Calu3 (cell line): ENCODE data around the gene ADGRA1. TPM values are rescaled to one million over a fixed set of nuclear protein-coding genes. Genes with fewer than 3 reads are reported as not detected.

Experiments used
- Bru-seq: library from RNA; stranded (reverse); fragments of 400-500 nt; gene quantifications from one replicate; lab custom pipeline; 2021; lab: Mats Ljungman, UMichigan
- BruChase-seq, 2 experiments: library from RNA; stranded (reverse); fragments of 400-500 nt; gene quantifications; one replicate each; lab custom pipeline; 2021; lab: Mats Ljungman, UMichigan
- BruUV-seq: library from RNA; stranded (reverse); fragments of 400-500 nt; replicated peaks from 2 replicates; lab custom pipeline; 2021; lab: Mats Ljungman, UMichigan
- CTCF ChIA-PET: fragments of 300-600 bp; sonication (Branson Sonifier 250); formaldehyde crosslinking; loops from one replicate; lab custom pipeline; 2022; ENCODE audit warnings: antibody characterized with exemption; lab: Charles Lee
- DNase-seq: peaks from one replicate; pipeline ENCODE4 v3.0.0; 2022
- H3K27ac Mint-ChIP-seq: one replicate; pipeline ENCODE4 v1.8.0; 2022; ENCODE audit warnings: mixed read lengths; ENCODE audit not compliant: unreplicated experiment
- H3K27me3 Mint-ChIP-seq: one replicate; pipeline ENCODE4 v1.8.0; 2022; ENCODE audit warnings: mixed read lengths; ENCODE audit not compliant: unreplicated experiment
- H3K36me3 Mint-ChIP-seq: one replicate; pipeline ENCODE4 v1.8.0; 2022; ENCODE audit warnings: mild to moderate bottlenecking, moderate library complexity, mixed read lengths; ENCODE audit not compliant: insufficient read depth, unreplicated experiment
- H3K4me1 Mint-ChIP-seq: one replicate; pipeline ENCODE4 v1.8.0; 2022; ENCODE audit warnings: mild to moderate bottlenecking, low read depth, mixed read lengths; ENCODE audit not compliant: unreplicated experiment
- H3K4me3 Mint-ChIP-seq: one replicate; pipeline ENCODE4 v1.8.0; 2022; ENCODE audit warnings: mild to moderate bottlenecking, low read depth, moderate library complexity, mixed read lengths; ENCODE audit not compliant: unreplicated experiment
- H3K9me3 Mint-ChIP-seq: one replicate; pipeline ENCODE4 v1.8.0; 2022; ENCODE audit warnings: low read depth, mixed read lengths; ENCODE audit not compliant: unreplicated experiment
- intact Hi-C: fragments of 100-400 bp; cut with micrococcal nuclease; formaldehyde crosslinking; loops from one replicate; pipeline ENCODE4 v1.10.0; 2022; ENCODE audit not compliant: unreplicated experiment
- long read RNA-seq: library from polyadenylated mRNA; stranded (forward); transcript quantifications from one replicate; pipeline ENCODE4 v2.0.0, GENCODE V29; 2022
- total RNA-seq: library from RNA; stranded (reverse); gene quantifications from 2 replicates; pipeline ENCODE4 v1.2.3, GENCODE V29; 2022
- TF ChIP-seq, protein P1 (sequence below): fragments of 200-600 bp; IDR thresholded peaks from one replicate; pipeline ENCODE4 v1.8.0; 2022; ENCODE audit warnings: antibody characterized with exemption; ENCODE audit not compliant: unreplicated experiment

Gene ADGRA1, protein sequence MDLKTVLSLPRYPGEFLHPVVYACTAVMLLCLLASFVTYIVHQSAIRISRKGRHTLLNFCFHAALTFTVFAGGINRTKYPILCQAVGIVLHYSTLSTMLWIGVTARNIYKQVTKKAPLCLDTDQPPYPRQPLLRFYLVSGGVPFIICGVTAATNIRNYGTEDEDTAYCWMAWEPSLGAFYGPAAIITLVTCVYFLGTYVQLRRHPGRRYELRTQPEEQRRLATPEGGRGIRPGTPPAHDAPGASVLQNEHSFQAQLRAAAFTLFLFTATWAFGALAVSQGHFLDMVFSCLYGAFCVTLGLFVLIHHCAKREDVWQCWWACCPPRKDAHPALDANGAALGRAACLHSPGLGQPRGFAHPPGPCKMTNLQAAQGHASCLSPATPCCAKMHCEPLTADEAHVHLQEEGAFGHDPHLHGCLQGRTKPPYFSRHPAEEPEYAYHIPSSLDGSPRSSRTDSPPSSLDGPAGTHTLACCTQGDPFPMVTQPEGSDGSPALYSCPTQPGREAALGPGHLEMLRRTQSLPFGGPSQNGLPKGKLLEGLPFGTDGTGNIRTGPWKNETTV
- not detected in 2 replicates for total RNA-seq
- not detected for Bru-seq, nascent RNA
- BruChase-seq, experiment 1, labeled RNA remaining after a 6-hour chase: percentile 2 among the genes with signal in this experiment
- percentile 2 among the genes with signal in this experiment for BruChase-seq, experiment 2, labeled RNA remaining after a 2-hour chase
- long read RNA-seq: 0 reads

DNA sequence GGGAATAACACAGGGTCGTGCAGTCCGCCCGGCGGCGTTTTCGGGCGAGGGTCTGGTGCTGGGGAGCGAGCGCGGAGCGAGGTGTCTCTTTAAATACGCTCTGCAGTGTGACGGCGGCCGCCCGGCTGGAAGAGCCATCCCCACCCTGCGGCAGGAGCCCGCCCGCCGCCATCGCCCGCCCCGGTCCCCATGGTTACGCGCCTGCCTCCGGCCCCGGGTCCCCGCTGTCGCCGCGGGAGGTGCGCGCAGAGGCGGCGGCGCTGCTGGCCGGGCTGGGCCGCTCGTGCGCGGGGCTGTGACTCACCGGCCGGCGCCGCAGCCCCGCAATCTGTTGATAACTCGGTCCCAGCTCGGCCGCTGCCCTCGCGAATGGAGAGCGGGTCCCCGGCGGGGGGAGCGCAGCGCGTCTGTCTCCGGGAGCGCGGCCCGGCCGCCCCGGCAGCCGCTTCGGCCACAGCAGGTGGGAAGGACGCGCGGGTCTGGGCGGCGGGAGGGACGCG, at the start of gene ADGRA1:
TSS of gene ADGRA1 (plus strand) at position 246 of the 500 bp plus-strand sequence. CDS start 986 bp downstream, outside the sequence.
- no peaks in the 10 kb centered on the region for H3K36me3 Mint-ChIP-seq
- no peaks in the 10 kb centered on the region for H3K9me3 Mint-ChIP-seq
- CTCF ChIA-PET: no interaction called here
- peak within 1 kb of the TSS; percentile 24 for H3K4me3 Mint-ChIP-seq
- TF ChIP-seq, protein P1, sequence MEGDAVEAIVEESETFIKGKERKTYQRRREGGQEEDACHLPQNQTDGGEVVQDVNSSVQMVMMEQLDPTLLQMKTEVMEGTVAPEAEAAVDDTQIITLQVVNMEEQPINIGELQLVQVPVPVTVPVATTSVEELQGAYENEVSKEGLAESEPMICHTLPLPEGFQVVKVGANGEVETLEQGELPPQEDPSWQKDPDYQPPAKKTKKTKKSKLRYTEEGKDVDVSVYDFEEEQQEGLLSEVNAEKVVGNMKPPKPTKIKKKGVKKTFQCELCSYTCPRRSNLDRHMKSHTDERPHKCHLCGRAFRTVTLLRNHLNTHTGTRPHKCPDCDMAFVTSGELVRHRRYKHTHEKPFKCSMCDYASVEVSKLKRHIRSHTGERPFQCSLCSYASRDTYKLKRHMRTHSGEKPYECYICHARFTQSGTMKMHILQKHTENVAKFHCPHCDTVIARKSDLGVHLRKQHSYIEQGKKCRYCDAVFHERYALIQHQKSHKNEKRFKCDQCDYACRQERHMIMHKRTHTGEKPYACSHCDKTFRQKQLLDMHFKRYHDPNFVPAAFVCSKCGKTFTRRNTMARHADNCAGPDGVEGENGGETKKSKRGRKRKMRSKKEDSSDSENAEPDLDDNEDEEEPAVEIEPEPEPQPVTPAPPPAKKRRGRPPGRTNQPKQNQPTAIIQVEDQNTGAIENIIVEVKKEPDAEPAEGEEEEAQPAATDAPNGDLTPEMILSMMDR: no peak
- no TSS peak for BruUV-seq
- H3K27me3 Mint-ChIP-seq: peaks cover 86% of the 10 kb centered on the region
- H3K4me1 Mint-ChIP-seq: no peaks in the 10 kb centered on the region
- intact Hi-C loops: no loop called here
- H3K27ac Mint-ChIP-seq: no peak within 1 kb of the TSS
- DNase-seq: peak; percentile 7

DNA sequence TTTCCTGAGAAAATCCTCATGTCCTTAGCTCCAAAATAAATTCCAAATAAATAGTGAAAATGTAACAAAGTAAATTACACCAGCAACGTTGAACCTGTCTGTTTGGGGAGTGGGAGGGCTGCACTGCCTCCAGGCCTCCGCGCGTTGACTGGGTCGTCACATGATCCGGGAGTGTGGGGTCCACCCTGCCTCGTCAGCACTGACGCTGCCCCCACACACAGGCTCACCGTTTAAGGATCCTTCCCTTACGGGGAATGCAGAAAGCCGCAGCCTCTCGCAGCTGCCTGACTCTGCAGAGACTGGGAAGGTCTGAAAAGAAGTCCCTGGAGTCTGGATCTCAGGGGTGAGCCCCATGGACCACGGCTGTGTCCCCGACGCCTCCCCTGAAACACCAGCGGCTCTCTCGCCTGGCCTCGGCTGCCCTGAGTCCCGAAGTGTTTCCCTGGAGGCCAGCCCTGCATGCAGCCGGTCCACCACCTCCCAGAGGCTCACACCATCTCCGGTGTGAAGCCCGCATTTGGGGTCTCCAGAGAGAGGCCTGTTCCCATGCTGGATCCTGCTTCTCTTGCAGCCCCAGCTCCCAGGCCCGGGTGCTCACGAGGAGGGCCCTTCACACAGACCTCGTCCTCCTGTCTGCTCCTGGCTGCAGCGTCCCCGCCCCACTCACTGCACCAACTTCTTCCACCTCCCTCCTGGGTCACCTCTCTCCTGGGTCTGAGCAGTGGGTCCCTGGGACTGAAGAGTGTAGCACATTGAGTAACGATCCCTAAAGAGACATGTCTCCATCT, 49.5 kb upstream of the ADGRA1 start:
- BruUV-seq: no TSS peak
- H3K27ac Mint-ChIP-seq: no peak overlapping the region
- TF ChIP-seq, protein P1: no peak
- no peak for DNase-seq
- no peaks in the 10 kb centered on the region for H3K4me1 Mint-ChIP-seq
- intact Hi-C loops: no loop called here
- peaks cover 66% of the 10 kb centered on the region for H3K27me3 Mint-ChIP-seq
- H3K9me3 Mint-ChIP-seq: no peaks in the 10 kb centered on the region
- no peaks in the 10 kb centered on the region for H3K36me3 Mint-ChIP-seq
- H3K4me3 Mint-ChIP-seq: no peak overlapping the region
- CTCF ChIA-PET: no interaction called here

DNA sequence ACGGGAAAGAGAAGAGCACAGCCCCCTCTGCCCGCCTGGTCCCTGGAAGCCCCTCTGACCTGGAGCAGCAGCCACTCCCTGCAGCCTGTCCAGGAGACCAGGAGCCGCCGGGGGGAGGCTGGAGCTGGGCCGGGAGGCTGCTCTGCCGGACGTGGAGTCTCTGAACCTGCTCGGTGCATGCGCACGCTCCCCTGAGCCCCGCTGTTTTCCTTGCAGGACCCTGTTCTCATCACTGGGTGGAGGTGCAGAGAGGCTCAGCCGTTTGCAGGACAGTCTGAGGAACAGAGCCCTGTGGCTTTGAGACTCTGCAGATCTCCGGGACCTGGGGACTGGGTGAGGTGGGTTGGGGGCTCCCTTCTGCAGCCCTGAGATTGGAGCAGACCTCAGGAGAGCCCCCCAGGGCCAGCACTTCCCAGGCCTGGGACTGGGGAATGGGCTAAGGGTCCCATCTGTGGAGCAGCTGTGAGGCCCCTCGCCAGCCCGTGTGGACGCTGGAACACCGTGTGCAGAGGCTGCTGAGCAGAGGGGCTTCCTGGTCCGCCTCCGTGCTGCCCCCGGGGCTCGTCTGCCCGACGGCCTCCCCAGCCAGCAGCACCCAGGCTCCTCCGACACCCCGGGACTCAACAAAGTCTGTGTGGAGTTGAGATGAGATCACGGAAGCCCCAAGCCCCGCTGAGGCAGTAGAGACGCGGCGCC, 48.5 kb upstream of the ADGRA1 start:
- Mint-ChIP-seq H3K36me3 (no peaks in the 10 kb centered on the region), H3K27me3 (peaks cover 57% of the 10 kb centered on the region), H3K4me3 (no peak overlapping the region), H3K9me3 (no peaks in the 10 kb centered on the region), H3K4me1 (no peaks in the 10 kb centered on the region), H3K27ac (no peak overlapping the region)
- CTCF ChIA-PET: no interaction called here
- TF ChIP-seq, protein P1: no peak
- DNase-seq: no peak
- BruUV-seq: no TSS peak
- intact Hi-C loops: no loop called here

DNA sequence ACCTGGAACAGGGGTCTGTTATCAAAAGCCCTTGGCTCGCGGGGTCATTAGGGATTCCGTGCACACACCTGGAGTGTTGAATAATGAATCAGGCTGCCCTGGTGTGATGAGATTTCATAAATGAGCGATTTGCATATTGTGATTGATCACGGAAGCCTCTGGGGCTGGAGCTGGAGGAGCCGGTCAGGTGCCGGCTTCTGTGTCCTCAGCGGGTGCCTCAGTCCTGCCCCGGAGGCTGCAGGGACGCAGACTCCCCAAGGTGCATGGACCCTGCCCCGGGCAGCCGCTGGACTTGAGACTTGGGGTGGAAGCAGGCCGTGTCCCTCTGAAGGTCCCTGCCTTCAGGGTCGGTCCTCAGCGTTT, 47.9 kb upstream of the ADGRA1 start:
- intact Hi-C loops: no loop called here
- TF ChIP-seq, protein P1: no peak
- H3K27ac Mint-ChIP-seq: no peak overlapping the region
- DNase-seq: no peak
- H3K27me3 Mint-ChIP-seq: peaks cover 57% of the 10 kb centered on the region
- H3K9me3 Mint-ChIP-seq: no peaks in the 10 kb centered on the region
- H3K4me1 Mint-ChIP-seq: no peaks in the 10 kb centered on the region
- no peak overlapping the region for H3K4me3 Mint-ChIP-seq
- BruUV-seq: no TSS peak
- CTCF ChIA-PET: no interaction called here
- no peaks in the 10 kb centered on the region for H3K36me3 Mint-ChIP-seq
